DMS114 treated with DMSO at 0.1 percent for 48 hours (cell line): ENCODE results near the gene CLOCK.
A peak's percentile ranks its signal among the peaks of the same experiment; 100 is the strongest.
"Not testable (repeated sequence)": the region's sequence is repeated elsewhere in the genome, so short reads cannot be mapped to it uniquely, and the experiment has no call there.

Experiments
- DNase-seq: peaks from one replicate; lab custom pipeline; 2025; ENCODE audit not compliant: unreplicated experiment; lab: John Stamatoyannopoulos, UW

The CLOCK gene

GRCh38 chr4:55546756-55547465, at the start of gene CLOCK:
TSS of gene CLOCK (minus strand) at chr4:55546909. CDS start at chr4:55482785, 64,124 bp downstream.
- DNase-seq: peak; percentile 52

- DNase-seq: no peak
These were observed 45.3 kb upstream of the CLOCK start, which contains the start of gene PDCL2 for GRCh38 chr4:55592014-55592413. TSS of gene PDCL2 (minus strand) at chr4:55592245. CDS start at chr4:55592109, 136 bp downstream.

GRCh38 chr4:55588160-55588559, 41.5 kb upstream of the CLOCK start:
- DNase-seq: no peak

GRCh38 chr4:55582773-55583172, 36.1 kb upstream of the CLOCK start:
- DNase-seq: not testable (repeated sequence)

- DNase-seq: no peak
These were observed 31.8 kb upstream of the CLOCK start for GRCh38 chr4:55578341-55579010.

GRCh38 chr4:55575513-55575912, 28.8 kb upstream of the CLOCK start:
- DNase-seq: no peak

GRCh38 chr4:55574252-55574651, 27.5 kb upstream of the CLOCK start:
- DNase-seq: no peak

GRCh38 chr4:55571806-55572205, 25.1 kb upstream of the CLOCK start:
- DNase-seq: no peak

- no peak for DNase-seq
These were observed 22.3 kb upstream of the CLOCK start for GRCh38 chr4:55568905-55569504.

GRCh38 chr4:55561889-55562288, 15.2 kb upstream of the CLOCK start:
- no peak for DNase-seq

GRCh38 chr4:55560096-55560495, 13.4 kb upstream of the CLOCK start:
- no peak for DNase-seq

GRCh38 chr4:55554453-55555030, 7.8 kb upstream of the CLOCK start:
- no peak for DNase-seq

- DNase-seq: no peak
These were observed 6.9 kb upstream of the CLOCK start for GRCh38 chr4:55553441-55554201.

GRCh38 chr4:55551964-55552363, 5.3 kb upstream of the CLOCK start:
- not testable (repeated sequence) for DNase-seq

GRCh38 chr4:55549888-55550287, 3.2 kb upstream of the CLOCK start:
- DNase-seq: no peak

- no peak for DNase-seq
These were observed 1.2 kb upstream of the CLOCK start for GRCh38 chr4:55547918-55548317.

GRCh38 chr4:55547466-55547770, 709 bp upstream of the CLOCK start:
- DNase-seq: no peak

- no peak for DNase-seq
These were observed 278 bp downstream of the CLOCK start for GRCh38 chr4:55546506-55546755.

- DNase-seq: peak; percentile 26
These were observed 836 bp downstream of the CLOCK start for GRCh38 chr4:55545641-55546505.

- DNase-seq: no peak
These were observed 1.6 kb downstream of the CLOCK start for GRCh38 chr4:55545151-55545550.

GRCh38 chr4:55543858-55544257, 2.9 kb downstream of the CLOCK start:
- DNase-seq: no peak
